Stimulated activated CD4-positive, alpha-beta T cell treated with anti-CD3 and anti-CD28 coated beads, Interleukin-1b, Interleukin-23, amount 100 ng/mL, for 4 hours (primary cell): ENCODE results near the gene ABCA13.

Experiments used
- DNase-seq, 2 donors: peaks; one replicate each; pipeline ENCODE4 v3.0.0-alpha.2; 2020; ENCODE audit warnings: low read depth in 2 of 2

The ABCA13 gene

GRCh38 chr7:48634116-48634632, 462.9 kb downstream of the ABCA13 start:
- DNase-seq = no peak

DNA sequence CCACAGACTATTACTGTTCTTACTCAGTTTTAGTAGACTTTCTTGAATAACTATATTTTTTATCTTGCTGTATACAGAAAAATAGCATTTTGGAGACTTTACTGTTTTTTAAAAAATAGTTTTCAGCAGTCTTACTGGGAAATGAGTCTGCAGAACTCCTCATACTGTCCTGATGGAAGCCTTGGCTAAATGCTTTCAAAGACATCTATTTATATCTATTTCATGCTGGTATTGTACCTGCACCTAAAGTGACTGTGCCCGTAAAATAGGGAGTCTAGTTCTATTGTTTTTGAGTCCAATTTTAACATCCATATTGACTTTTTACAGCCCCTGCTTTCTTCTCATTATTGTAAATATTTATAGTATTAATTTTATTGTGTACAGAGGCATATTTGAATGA, 464.5 kb downstream of the ABCA13 start:
- no peak for DNase-seq

DNA sequence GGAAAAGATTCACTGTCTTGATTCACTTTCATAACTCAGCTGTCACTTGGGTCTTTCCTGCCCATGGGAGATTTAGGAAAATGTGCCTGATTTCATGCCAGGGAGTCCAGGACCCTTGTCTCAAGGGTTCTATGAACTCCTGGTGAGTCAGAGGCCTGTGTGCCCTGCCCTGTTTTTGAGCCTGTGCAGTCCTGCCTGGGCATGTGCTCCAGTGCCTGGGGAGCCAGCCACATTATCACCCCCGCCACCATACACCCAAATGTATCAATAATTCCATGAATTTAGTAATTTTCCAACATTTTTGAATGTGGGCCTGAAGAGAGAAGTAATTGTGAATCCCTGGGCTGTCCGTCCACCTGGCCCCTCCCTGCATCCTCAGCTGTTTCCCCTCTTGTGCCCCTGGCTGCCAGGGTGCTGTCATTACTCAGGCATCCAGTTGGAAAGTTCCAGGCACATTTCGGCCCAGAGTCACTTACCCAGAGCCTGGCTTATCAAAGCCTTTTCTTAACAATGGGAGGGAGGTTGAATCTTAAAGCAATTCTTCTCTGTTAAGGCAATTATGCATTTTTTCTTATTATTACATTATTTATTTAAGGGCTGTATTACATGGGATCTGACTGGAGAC, 465.2 kb downstream of the ABCA13 start:
- no peak for DNase-seq

DNA sequence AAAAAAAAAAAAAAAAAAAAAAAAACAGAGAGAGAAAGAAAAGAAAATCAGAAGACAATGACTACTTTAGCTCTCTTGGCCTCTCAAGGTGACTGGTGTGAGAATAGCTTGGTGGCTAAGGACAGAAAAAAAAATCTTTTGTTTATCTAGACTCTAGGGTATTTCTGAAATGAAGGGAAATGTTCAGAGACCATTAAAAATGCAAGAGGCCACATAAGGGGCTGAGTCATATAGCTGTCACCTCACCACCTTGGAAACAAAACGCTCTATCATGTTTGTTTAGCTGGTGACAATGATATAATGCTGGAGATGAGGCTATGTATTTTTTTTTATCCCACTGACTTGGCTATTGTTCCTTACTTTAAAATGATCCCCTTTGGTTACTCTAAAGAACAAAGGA, 466.1 kb downstream of the ABCA13 start:
- no peak for DNase-seq

DNA sequence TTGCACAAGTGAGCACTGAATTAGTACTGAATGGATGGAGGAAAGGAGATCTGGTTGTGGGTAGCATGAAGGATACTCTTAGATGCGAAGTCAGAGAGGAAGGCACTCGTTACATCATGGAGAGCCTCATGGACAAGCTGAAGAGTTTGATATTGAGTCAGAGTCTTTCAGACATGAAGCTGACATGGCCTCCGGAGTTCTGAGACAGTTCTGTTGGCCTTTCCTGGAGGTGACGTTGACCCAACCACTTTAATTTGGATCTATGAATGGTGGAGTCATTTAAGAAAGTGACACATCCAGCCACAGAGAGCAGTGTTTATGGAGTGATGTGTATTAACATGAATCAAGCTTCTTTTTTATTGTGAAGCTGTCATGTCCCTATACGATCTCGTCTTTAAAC, 466.8 kb downstream of the ABCA13 start:
- no peak for DNase-seq

- DNase-seq = no peak
Observed at GRCh38 chr7:48643431-48644013, 472.3 kb downstream of the ABCA13 start.

GRCh38 chr7:48658138-48658537, 486.9 kb downstream of the ABCA13 start:
- no peak for DNase-seq

- no peak for DNase-seq
Observed at GRCh38 chr7:48660306-48660870, 489.1 kb downstream of the ABCA13 start.

DNA sequence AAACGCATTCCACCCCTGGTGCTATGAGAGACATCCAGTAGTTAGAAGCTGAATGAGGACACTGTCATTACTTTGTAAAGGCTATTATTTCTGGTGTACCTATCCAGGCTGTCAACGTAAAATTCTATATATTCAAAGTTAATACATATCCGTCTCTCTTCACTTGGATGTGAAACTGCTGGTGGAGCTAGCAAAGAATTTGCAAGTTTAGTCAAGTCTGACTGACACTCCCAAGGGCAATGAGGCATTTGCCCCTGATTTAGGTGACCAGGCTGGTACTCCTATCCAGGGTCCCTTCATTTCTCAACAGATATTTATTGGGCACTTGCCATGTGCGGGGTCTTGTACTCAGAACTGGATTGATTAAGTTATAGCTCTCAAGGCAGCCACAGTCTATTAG, 493.0 kb downstream of the ABCA13 start:
- DNase-seq = no peak

GRCh38 chr7:48665353-48666135, 494.3 kb downstream of the ABCA13 start:
- no peak for DNase-seq

DNA sequence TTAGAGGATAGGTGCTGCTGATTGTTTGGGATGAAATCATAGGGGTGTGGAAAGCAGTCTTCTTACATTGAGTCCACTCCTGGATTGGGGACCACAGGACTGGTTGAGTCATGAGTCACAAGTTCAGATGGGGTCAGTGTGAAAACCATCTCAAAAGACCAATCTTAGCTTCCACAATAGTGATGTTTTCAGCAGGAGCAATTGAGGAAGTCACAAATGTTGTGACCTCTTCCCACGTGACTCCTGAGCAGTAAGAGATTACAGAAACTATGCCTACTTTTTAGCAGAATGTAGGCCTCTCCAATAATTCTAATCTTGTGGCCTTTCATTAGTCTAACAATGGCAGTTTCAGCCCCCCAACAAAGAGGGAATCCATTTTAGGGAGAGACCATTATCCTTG, 496.1 kb downstream of the ABCA13 start:
- DNase-seq = no peak

GRCh38 chr7:48671656-48672055, 500.4 kb downstream of the ABCA13 start:
- no peak for DNase-seq

DNA sequence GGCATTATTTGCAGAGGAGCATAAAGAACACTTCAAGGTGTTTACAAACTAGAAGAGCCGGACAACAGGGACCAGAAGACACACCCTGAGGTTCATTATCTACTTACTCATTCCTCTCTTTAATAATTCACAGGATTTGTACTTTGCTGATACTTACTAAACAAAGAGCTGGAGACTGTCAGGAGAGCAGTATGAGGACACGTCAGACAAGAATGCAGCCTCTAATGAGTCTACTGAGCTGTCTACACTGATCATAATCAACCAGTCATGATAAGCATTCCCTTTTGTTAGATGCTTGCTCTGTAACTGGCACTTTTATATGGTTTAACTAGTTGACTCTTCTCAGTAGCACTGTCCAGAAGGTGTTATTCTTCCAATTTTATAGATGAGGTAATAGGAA, 509.7 kb downstream of the ABCA13 start:
- no peak for DNase-seq

- DNase-seq = no peak
Observed at GRCh38 chr7:48691788-48692187, 520.5 kb downstream of the ABCA13 start.
